GM20000 (cell line): ENCODE results near the gene CD80.

Source experiments
- DNase-seq: peaks from one replicate; pipeline ENCODE4 v3.0.0; 2012; ENCODE audit warnings: low spot score
- CTCF ChIP-seq: IDR thresholded peaks from 2 replicates; pipeline ENCODE4 v1.5.1; 2012; ENCODE audit warnings: mild to moderate bottlenecking, control low read depth; ENCODE audit errors: extremely low read depth, missing control alignments

The CD80 gene

GRCh38 chr3:119508172-119508845 is 51.1 kb downstream of the CD80 start:
- no peak for TF ChIP-seq CTCF
- DNase-seq = peak; percentile 16

- DNase-seq = no peak
- TF ChIP-seq CTCF = no peak
Observed at GRCh38 chr3:119507404-119507803, 52.0 kb downstream of the CD80 start.

- no peak for TF ChIP-seq CTCF
- no peak for DNase-seq
Observed at GRCh38 chr3:119506631-119507030, 52.8 kb downstream of the CD80 start.

GRCh38 chr3:119500901-119501300 is 58.5 kb downstream of the CD80 start:
- DNase-seq = no peak
- TF ChIP-seq CTCF = no peak

- no peak for DNase-seq
- TF ChIP-seq CTCF = no peak
Observed at GRCh38 chr3:119500265-119500664, 59.1 kb downstream of the CD80 start.

- no peak for TF ChIP-seq CTCF
- peak; percentile 95 for DNase-seq
Observed at GRCh38 chr3:119498186-119499011, 61.0 kb downstream of the CD80 start, which contains the start of gene TIMMDC1. Gene TIMMDC1, plus strand, starts transcription at chr3:119498547. Its CDS starts 187 bp downstream, at chr3:119498734.

GRCh38 chr3:119497820-119498185 is 61.6 kb downstream of the CD80 start:
- DNase-seq = no peak
- no peak for TF ChIP-seq CTCF
